NCI-H1417 treated with DMSO at 0.1 percent for 48 hours (cell line): Measurements from ENCODE around the gene KLK15.

ENCODE experiments used
- DNase-seq: peaks from one replicate; lab custom pipeline; 2025; lab: John Stamatoyannopoulos, UW

KLK15 gene

GRCh38 chr19:50833117-50833801 is at the start of gene KLK15:
Gene KLK15, minus strand, starts transcription at chr19:50833574. Its CDS starts 2,082 bp downstream, at chr19:50831492.
- no peak for DNase-seq

GRCh38 chr19:50882188-50882587 is 48.8 kb upstream of the KLK15 start:
- no peak for DNase-seq

- no peak for DNase-seq
Measured at GRCh38 chr19:50880241-50880640, 46.9 kb upstream of the KLK15 start.

GRCh38 chr19:50878851-50879250 is 45.5 kb upstream of the KLK15 start:
- no peak for DNase-seq

- no peak for DNase-seq
Measured at GRCh38 chr19:50877338-50877737, 44.0 kb upstream of the KLK15 start.

GRCh38 chr19:50876456-50876855 is 43.1 kb upstream of the KLK15 start:
- DNase-seq, result no peak

GRCh38 chr19:50875795-50876422 is 42.5 kb upstream of the KLK15 start:
- no peak for DNase-seq

GRCh38 chr19:50874211-50874610 is 40.8 kb upstream of the KLK15 start:
- DNase-seq, result no peak

- DNase-seq, result no peak
Measured at GRCh38 chr19:50873056-50873455, 39.7 kb upstream of the KLK15 start, which contains the start of gene KLK2. Gene KLK2, plus strand, starts transcription at chr19:50873439. Its CDS starts 35 bp downstream, at chr19:50873474.

- no peak for DNase-seq
Measured at GRCh38 chr19:50870417-50871089, 37.2 kb upstream of the KLK15 start.

GRCh38 chr19:50869479-50869878 is 36.1 kb upstream of the KLK15 start:
- DNase-seq, result no peak

GRCh38 chr19:50861496-50862286 is 28.3 kb upstream of the KLK15 start:
- DNase-seq, result no peak

GRCh38 chr19:50861010-50861409 is 27.6 kb upstream of the KLK15 start:
- DNase-seq, result no peak

- no peak for DNase-seq
Measured at GRCh38 chr19:50859849-50860248, 26.5 kb upstream of the KLK15 start.

GRCh38 chr19:50858886-50859285 is 25.5 kb upstream of the KLK15 start:
- DNase-seq, result peak; percentile 47

GRCh38 chr19:50857366-50857765 is 24.0 kb upstream of the KLK15 start:
- no peak for DNase-seq

GRCh38 chr19:50854636-50855410 is 21.4 kb upstream of the KLK15 start, which contains the start of gene KLK3:
Gene KLK3, plus strand, starts transcription at chr19:50854915. Its CDS starts 41 bp downstream, at chr19:50854956.
- DNase-seq, result no peak

- DNase-seq, result no peak
Measured at GRCh38 chr19:50851620-50852019, 18.2 kb upstream of the KLK15 start.

GRCh38 chr19:50850738-50851137 is 17.4 kb upstream of the KLK15 start:
- DNase-seq, result no peak

- DNase-seq, result peak; percentile 37
Measured at GRCh38 chr19:50844296-50844935, 11.0 kb upstream of the KLK15 start.

GRCh38 chr19:50843701-50844221 is 10.4 kb upstream of the KLK15 start:
- no peak for DNase-seq
